ENCODE measurements around the gene FXYD2. TPM values are rescaled to one million over a fixed set of nuclear protein-coding genes. Genes with fewer than 3 reads are reported as not detected.

FXYD2 gene
- total and polyA plus RNA-seq, 10 of the 15 experiments (the other 5 are each of a cell fraction or from before 2014, with no cell fraction given), result 1.2 to 4.5 (median 2.4) TPM

DNA sequence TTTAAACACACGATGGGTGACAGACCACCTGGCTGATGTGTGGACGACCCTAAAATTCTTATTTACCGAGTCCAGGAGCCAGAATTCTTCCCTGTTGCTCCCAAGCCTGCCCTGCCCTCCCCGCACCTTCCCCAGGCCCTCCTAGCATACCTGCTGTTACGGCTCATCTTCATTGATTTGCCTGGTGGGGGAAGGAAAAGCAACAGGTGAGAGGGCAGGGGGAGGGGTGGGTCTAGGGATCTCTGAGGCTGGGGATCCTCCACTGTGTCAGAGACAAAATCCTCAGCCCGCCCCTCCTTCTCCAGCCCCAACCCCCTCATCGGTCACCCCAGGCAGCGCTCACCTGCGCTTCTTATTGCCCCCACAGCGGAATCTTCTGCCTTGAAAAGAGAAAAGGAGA, 4.0 kb downstream of the FXYD2 start:
- no peaks in the 10 kb centered on the region for H4K20me1 ChIP-seq (ENCODE audit: control insufficient read depth, insufficient read depth)
- RAD21 ChIA-PET (ENCODE audit: unreplicated experiment), result interaction anchor here (1.0 to 22.6 kb wide), 4 partner anchors 14 to 233 kb away, joined by 3 to 393 read pairs (median 228); no protein-coding TSS in a partner anchor
- no peaks in the 10 kb centered on the region for H3K9me3 ChIP-seq (replicated peaks; ENCODE audit: control insufficient read depth, insufficient read depth, low read length)
- H3K4me2 ChIP-seq (ENCODE audit: control insufficient read depth, insufficient read depth), result no peak overlapping the region
- peaks cover 47% of the 10 kb centered on the region for H3K4me1 ChIP-seq (ENCODE audit: control insufficient read depth, insufficient read depth, low read length)
- no peak for DNase-seq (ENCODE audit: low read depth, low spot score)
- intact Hi-C loops (cut with micrococcal nuclease; ENCODE audit: unreplicated experiment) (no loop called here), in situ Hi-C loops (cut with MboI) (no loop called here)
- H3K9ac ChIP-seq (ENCODE audit: control insufficient read depth, insufficient read depth, low read length), result no peak overlapping the region
- H3K4me3 ChIP-seq, result no peak overlapping the region
- no TSS peak for BruUV-seq (replicated peaks)
- no peak overlapping the region for H3K27ac ChIP-seq (ENCODE audit: control insufficient read depth, insufficient read depth)
- SMC1A ChIA-PET (ENCODE audit: uncharacterized antibody, unreplicated experiment), result interaction anchor here (1.3 to 11.7 kb wide), 7 partner anchors 15 to 233 kb away, joined by 3 to 318 read pairs (median 66); no protein-coding TSS in a partner anchor
- H3K79me2 ChIP-seq (ENCODE audit: control insufficient read depth, insufficient read depth, low read length), result peaks cover 2% of the 10 kb centered on the region; the same call in 1 of the 2 replicates
- POLR2A ChIA-PET, result interaction anchor here (0.9 to 1.4 kb wide), 2 partner anchors 232 to 325 kb away, joined by 4 read pairs; no protein-coding TSS in a partner anchor
- no peaks in the 10 kb centered on the region for H3K36me3 ChIP-seq (ENCODE audit: control insufficient read depth in 2 of 2, insufficient read depth in 2 of 2, low read length in 1 of 2)
- 51% methylated on average over 6 of the region's 10 CpGs for WGBS (ENCODE audit: insufficient coverage, insufficient replicate concordance, low lambda C conversion rate, missing lambda C conversion rate)
- H2AFZ ChIP-seq (ENCODE audit: control insufficient read depth, low read depth, low read length), result no peak overlapping the region
- ATAC-seq, result no peak
- CTCF ChIA-PET, result interaction anchor here (1.0 to 16.0 kb wide), 16 partner anchors 8 to 393 kb away, joined by 3 to 503 read pairs (median 6); no protein-coding TSS in a partner anchor
- no peaks in the 10 kb centered on the region for H3K27me3 ChIP-seq (replicated peaks in 1 of 2; ENCODE audit: control insufficient read depth in 2 of 2, insufficient read depth in 2 of 2, low read length in 1 of 2)
- FAIRE-seq, result no peak
- no peak for TF ChIP-seq RBBP5 (conservative IDR thresholded peaks at IDR 0.05)
- TF ChIP-seq LARP7 (IDR thresholded peaks at IDR 0.05), result no peak
- TF ChIP-seq EGR1 (IDR thresholded peaks at IDR 0.05; ENCODE audit: borderline replicate concordance in 1 of 2, low read depth in 2 of 2, low read length in 2 of 2), result no peak
- no peak for TF ChIP-seq SMARCA5 (IDR thresholded peaks at IDR 0.05)
- TF ChIP-seq, protein P1, sequence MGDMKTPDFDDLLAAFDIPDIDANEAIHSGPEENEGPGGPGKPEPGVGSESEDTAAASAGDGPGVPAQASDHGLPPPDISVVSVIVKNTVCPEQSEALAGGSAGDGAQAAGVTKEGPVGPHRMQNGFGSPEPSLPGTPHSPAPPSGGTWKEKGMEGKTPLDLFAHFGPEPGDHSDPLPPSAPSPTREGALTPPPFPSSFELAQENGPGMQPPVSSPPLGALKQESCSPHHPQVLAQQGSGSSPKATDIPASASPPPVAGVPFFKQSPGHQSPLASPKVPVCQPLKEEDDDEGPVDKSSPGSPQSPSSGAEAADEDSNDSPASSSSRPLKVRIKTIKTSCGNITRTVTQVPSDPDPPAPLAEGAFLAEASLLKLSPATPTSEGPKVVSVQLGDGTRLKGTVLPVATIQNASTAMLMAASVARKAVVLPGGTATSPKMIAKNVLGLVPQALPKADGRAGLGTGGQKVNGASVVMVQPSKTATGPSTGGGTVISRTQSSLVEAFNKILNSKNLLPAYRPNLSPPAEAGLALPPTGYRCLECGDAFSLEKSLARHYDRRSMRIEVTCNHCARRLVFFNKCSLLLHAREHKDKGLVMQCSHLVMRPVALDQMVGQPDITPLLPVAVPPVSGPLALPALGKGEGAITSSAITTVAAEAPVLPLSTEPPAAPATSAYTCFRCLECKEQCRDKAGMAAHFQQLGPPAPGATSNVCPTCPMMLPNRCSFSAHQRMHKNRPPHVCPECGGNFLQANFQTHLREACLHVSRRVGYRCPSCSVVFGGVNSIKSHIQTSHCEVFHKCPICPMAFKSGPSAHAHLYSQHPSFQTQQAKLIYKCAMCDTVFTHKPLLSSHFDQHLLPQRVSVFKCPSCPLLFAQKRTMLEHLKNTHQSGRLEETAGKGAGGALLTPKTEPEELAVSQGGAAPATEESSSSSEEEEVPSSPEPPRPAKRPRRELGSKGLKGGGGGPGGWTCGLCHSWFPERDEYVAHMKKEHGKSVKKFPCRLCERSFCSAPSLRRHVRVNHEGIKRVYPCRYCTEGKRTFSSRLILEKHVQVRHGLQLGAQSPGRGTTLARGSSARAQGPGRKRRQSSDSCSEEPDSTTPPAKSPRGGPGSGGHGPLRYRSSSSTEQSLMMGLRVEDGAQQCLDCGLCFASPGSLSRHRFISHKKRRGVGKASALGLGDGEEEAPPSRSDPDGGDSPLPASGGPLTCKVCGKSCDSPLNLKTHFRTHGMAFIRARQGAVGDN (IDR thresholded peaks at IDR 0.05), result no peak
- no peak for TF ChIP-seq RB1 (IDR thresholded peaks at IDR 0.05; ENCODE audit: borderline replicate concordance)
- no peak for TF ChIP-seq IKZF1 (conservative IDR thresholded peaks at IDR 0.05)
- TF ChIP-seq, protein P2, sequence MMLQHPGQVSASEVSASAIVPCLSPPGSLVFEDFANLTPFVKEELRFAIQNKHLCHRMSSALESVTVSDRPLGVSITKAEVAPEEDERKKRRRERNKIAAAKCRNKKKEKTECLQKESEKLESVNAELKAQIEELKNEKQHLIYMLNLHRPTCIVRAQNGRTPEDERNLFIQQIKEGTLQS (IDR thresholded peaks at IDR 0.05; ENCODE audit: borderline replicate concordance, extremely low read depth, low read depth, low read length), result no peak
- no peak for TF ChIP-seq SIX5 (IDR thresholded peaks at IDR 0.05; ENCODE audit: low read depth, low read length, severe bottlenecking)
- no peak for TF ChIP-seq CREB1 (IDR thresholded peaks at IDR 0.05; ENCODE audit: low read depth)
- no peak for TF ChIP-seq SRF (IDR thresholded peaks at IDR 0.05; ENCODE audit: low read depth in 2 of 2, low read length in 2 of 2)
- TF ChIP-seq, protein P3, sequence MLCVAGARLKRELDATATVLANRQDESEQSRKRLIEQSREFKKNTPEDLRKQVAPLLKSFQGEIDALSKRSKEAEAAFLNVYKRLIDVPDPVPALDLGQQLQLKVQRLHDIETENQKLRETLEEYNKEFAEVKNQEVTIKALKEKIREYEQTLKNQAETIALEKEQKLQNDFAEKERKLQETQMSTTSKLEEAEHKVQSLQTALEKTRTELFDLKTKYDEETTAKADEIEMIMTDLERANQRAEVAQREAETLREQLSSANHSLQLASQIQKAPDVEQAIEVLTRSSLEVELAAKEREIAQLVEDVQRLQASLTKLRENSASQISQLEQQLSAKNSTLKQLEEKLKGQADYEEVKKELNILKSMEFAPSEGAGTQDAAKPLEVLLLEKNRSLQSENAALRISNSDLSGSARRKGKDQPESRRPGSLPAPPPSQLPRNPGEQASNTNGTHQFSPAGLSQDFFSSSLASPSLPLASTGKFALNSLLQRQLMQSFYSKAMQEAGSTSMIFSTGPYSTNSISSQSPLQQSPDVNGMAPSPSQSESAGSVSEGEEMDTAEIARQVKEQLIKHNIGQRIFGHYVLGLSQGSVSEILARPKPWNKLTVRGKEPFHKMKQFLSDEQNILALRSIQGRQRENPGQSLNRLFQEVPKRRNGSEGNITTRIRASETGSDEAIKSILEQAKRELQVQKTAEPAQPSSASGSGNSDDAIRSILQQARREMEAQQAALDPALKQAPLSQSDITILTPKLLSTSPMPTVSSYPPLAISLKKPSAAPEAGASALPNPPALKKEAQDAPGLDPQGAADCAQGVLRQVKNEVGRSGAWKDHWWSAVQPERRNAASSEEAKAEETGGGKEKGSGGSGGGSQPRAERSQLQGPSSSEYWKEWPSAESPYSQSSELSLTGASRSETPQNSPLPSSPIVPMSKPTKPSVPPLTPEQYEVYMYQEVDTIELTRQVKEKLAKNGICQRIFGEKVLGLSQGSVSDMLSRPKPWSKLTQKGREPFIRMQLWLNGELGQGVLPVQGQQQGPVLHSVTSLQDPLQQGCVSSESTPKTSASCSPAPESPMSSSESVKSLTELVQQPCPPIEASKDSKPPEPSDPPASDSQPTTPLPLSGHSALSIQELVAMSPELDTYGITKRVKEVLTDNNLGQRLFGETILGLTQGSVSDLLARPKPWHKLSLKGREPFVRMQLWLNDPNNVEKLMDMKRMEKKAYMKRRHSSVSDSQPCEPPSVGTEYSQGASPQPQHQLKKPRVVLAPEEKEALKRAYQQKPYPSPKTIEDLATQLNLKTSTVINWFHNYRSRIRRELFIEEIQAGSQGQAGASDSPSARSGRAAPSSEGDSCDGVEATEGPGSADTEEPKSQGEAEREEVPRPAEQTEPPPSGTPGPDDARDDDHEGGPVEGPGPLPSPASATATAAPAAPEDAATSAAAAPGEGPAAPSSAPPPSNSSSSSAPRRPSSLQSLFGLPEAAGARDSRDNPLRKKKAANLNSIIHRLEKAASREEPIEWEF (IDR thresholded peaks at IDR 0.05; ENCODE audit: insufficient replicate concordance, low read depth, low read length), result no peak
- TF ChIP-seq FOS (IDR thresholded peaks at IDR 0.05; ENCODE audit: borderline replicate concordance, extremely low read depth, insufficient read length), result no peak
- no peak for TF ChIP-seq WRNIP1 (IDR thresholded peaks at IDR 0.05; ENCODE audit: borderline replicate concordance, low read depth, low read length)
- TF ChIP-seq MYC (IDR thresholded peaks at IDR 0.05; ENCODE audit: insufficient read depth, insufficient read length, insufficient replicate concordance, low read length, severe bottlenecking), result no peak
